Endothelial cell of umbilical vein (primary cell): ENCODE measurements around the gene CACNA2D3. TPM values are rescaled to one million over a fixed set of nuclear protein-coding genes. Genes with fewer than 3 reads are reported as not detected.

Experiments used
- BruUV-seq: library from RNA; stranded (reverse); fragments of 400-500 nt; replicated peaks from 2 replicates; lab custom pipeline; 2021; lab: Mats Ljungman, UMichigan
- CTCF ChIA-PET: fragments of 300-600, 350-600 bp; sonication (Branson Sonifier 250); formaldehyde crosslinking; loops from one replicate; lab custom pipeline; 2021; ENCODE audit warnings: antibody characterized with exemption, inconsistent platforms; lab: Charles Lee
- POLR2A ChIA-PET: fragments of 300-600, 350-600 bp; sonication (Branson Sonifier 250); formaldehyde crosslinking; loops from one replicate; lab custom pipeline; 2021; ENCODE audit warnings: antibody characterized with exemption, inconsistent platforms; lab: Charles Lee
- DNase-seq: peaks from one replicate; pipeline ENCODE4 v3.0.0-alpha.2; 2011; ENCODE audit warnings: low read depth, low spot score
- FAIRE-seq: peaks from 2 replicates; lab custom pipeline; 2011; peaks lifted over from hg19 to GRCh38; lab: Jason Lieb, UNC
- H2AFZ ChIP-seq: 2 replicates; pipeline ENCODE4 v1.6.0; 2012; ENCODE audit warnings: low read depth, low read length, control low read depth, inconsistent platforms
- H3K27ac ChIP-seq: 2 replicates; pipeline ENCODE4 v1.5.1; 2011; ENCODE audit warnings: low read depth, mild to moderate bottlenecking, control low read depth, low read length, moderate library complexity; ENCODE audit not compliant: insufficient read depth
- H3K27me3 ChIP-seq, 2 experiments: 2 replicates each; pipeline versions ENCODE4 v1.6.0 to v1.6.1; 2011; ENCODE audit warnings: low read length in 2 of 2, mixed read lengths in 1 of 2; ENCODE audit not compliant: control insufficient read depth in 2 of 2, insufficient read depth in 2 of 2
- H3K36me3 ChIP-seq, 2 experiments: 2 replicates in 1 of 2; 3 replicates in 1 of 2; pipeline ENCODE4 v1.5.1; 2011; ENCODE audit warnings: low read length in 2 of 2, mild to moderate bottlenecking in 1 of 2, moderate library complexity in 1 of 2; ENCODE audit not compliant: control insufficient read depth in 2 of 2, insufficient read depth in 2 of 2; ENCODE audit errors: extremely low read depth in 1 of 2
- H3K4me1 ChIP-seq: 3 replicates; pipeline ENCODE4 v1.5.1; 2011; ENCODE audit warnings: mild to moderate bottlenecking, low read length; ENCODE audit not compliant: control insufficient read depth, insufficient read depth; ENCODE audit errors: extremely low read depth
- H3K4me2 ChIP-seq: 2 replicates; pipeline ENCODE4 v1.6.1; 2011; ENCODE audit warnings: low read length, control low read depth, mixed read lengths; ENCODE audit not compliant: insufficient read depth
- H3K4me3 ChIP-seq, 3 experiments: fragments of 200-600 bp in 1 of 3; sonication (generic), shearing (Covaris generic) in 1 of 3; replicated peaks in 1 of 3; 2 replicates each; pipeline ENCODE4 v1.5.1; 2011 to 2016; ENCODE audit warnings: control low read depth in 3 of 3, low read length in 3 of 3, mild to moderate bottlenecking in 2 of 3, inconsistent platforms in 1 of 3, low read depth in 1 of 3, moderate library complexity in 1 of 3; ENCODE audit not compliant: insufficient read depth in 1 of 3
- H3K79me2 ChIP-seq: 2 replicates; pipeline ENCODE4 v1.6.0; 2012; ENCODE audit warnings: low read length, inconsistent platforms; ENCODE audit not compliant: control insufficient read depth, insufficient read depth
- H3K9ac ChIP-seq: replicated peaks from 2 replicates; pipeline ENCODE3; 2011; ENCODE audit warnings: low read length, control low read depth; ENCODE audit not compliant: insufficient read depth; ENCODE audit errors: extremely low read depth
- H3K9me1 ChIP-seq: replicated peaks from 3 replicates; pipeline ENCODE4 v1.6.0; 2011; ENCODE audit warnings: mild to moderate bottlenecking, low read length; ENCODE audit not compliant: control insufficient read depth, insufficient read depth; ENCODE audit errors: extremely low read depth
- H3K9me3 ChIP-seq: replicated peaks from 2 replicates; pipeline ENCODE4 v1.5.1; 2012; ENCODE audit warnings: low read length, inconsistent platforms; ENCODE audit not compliant: control insufficient read depth, insufficient read depth
- H4K20me1 ChIP-seq: replicated peaks from 2 replicates; pipeline ENCODE3; 2011; ENCODE audit warnings: mild to moderate bottlenecking, low read length; ENCODE audit not compliant: control insufficient read depth, insufficient read depth; ENCODE audit errors: extremely low read depth
- CTCF ChIP-seq, 2 donors: IDR thresholded peaks; 1 replicate in 1 of 2; 2 replicates in 1 of 2; pipeline ENCODE4 v1.5.1; 2011; ENCODE audit warnings: low read length in 2 of 2, mild to moderate bottlenecking in 2 of 2, moderate library complexity in 2 of 2, control low read depth in 1 of 2, inconsistent platforms in 1 of 2, low read depth in 1 of 2; ENCODE audit not compliant: insufficient read depth in 1 of 2; ENCODE audit errors: extremely low read depth in 1 of 2
- EZH2 ChIP-seq: IDR thresholded peaks from 2 replicates; pipeline ENCODE4 v1.6.1; 2012; ENCODE audit warnings: borderline replicate concordance, low read depth, mild to moderate bottlenecking, moderate library complexity, low read length, inconsistent platforms; ENCODE audit not compliant: severe bottlenecking
- FOS ChIP-seq: IDR thresholded peaks from 2 replicates; pipeline ENCODE4 v1.6.1; 2011; ENCODE audit warnings: mild to moderate bottlenecking, low read length, moderate library complexity, borderline replicate concordance; ENCODE audit not compliant: insufficient read depth
- GATA2 ChIP-seq: IDR thresholded peaks from 2 replicates; pipeline ENCODE4 v1.7.0; 2011; ENCODE audit warnings: low read depth, mild to moderate bottlenecking, moderate library complexity, mixed read lengths, low read length; ENCODE audit not compliant: insufficient read length, insufficient read depth
- JUN ChIP-seq: IDR thresholded peaks from 2 replicates; pipeline ENCODE4 v1.6.1; 2011; ENCODE audit warnings: borderline replicate concordance, low read depth; ENCODE audit not compliant: insufficient read length, insufficient read depth
- MAX ChIP-seq: IDR thresholded peaks from 2 replicates; pipeline ENCODE4 v1.6.1; 2011; ENCODE audit not compliant: insufficient read depth, insufficient read length
- MYC ChIP-seq: IDR thresholded peaks from one replicate; pipeline ENCODE4 v1.6.1; 2011; ENCODE audit warnings: mild to moderate bottlenecking, low read depth, low read length
- POLR2A ChIP-seq: IDR thresholded peaks from 2 replicates; pipeline ENCODE4 v1.6.1; 2012; ENCODE audit warnings: low read depth, mild to moderate bottlenecking, control low read depth, low read length
- POLR2AphosphoS5 ChIP-seq: IDR thresholded peaks from 2 replicates; pipeline ENCODE4 v1.6.1; 2012; ENCODE audit warnings: low read depth, mild to moderate bottlenecking, control low read depth, low read length, moderate library complexity; ENCODE audit not compliant: insufficient read depth
- dilution Hi-C: fragments of 300-500 bp; cut with MboI; formaldehyde crosslinking; loops from one replicate; pipeline ENCODE4 v1.15.0; 2019; ENCODE audit warnings: low sequenced_read_pairs; ENCODE audit not compliant: extremely low pct_ligation_motif_present
- intact Hi-C: fragments of 100-400 bp; cut with micrococcal nuclease; formaldehyde crosslinking; loops from one replicate; pipeline ENCODE4 v1.10.0; 2022
- polyA plus RNA-seq, 4 experiments: library from polyadenylated mRNA; depleted of rRNA in 3 of 4; stranded (reverse) in 3 of 4; unstranded in 1 of 4; fragments of >200 nt; gene quantifications; 2 replicates each; pipeline versions ENCODE4 v1.2.1 to v1.2.3, GENCODE V29; 2011 to 2012; ENCODE audit warnings: missing spikeins in 1 of 4
- total RNA-seq: library from RNA; stranded (reverse); gene quantifications from 2 replicates; pipeline ENCODE4 v1.2.3, GENCODE V29; 2021

Gene CACNA2D3
- total and polyA plus RNA-seq, 2 donors (not counting 3 experiments of a cell fraction or from before 2014, with no cell fraction given), result not detected

- DNase-seq (no peak), FAIRE-seq (no peak)
- no peak overlapping the region for H3K27ac ChIP-seq
- dilution Hi-C loops, result no loop called here
- no peak for TF ChIP-seq MAX
- TF ChIP-seq POLR2AphosphoS5, result no peak
- no peak for TF ChIP-seq JUN
- TF ChIP-seq POLR2A, result no peak
- no peak for TF ChIP-seq GATA2
- no peak for TF ChIP-seq EZH2
- no peak for TF ChIP-seq FOS
- no peak for TF ChIP-seq CTCF (IDR thresholded peaks at IDR 0.05; ENCODE audit: extremely low read depth in 1 of 2, insufficient read depth in 1 of 2, low read depth in 1 of 2, low read length in 2 of 2)
- TF ChIP-seq MYC, result no peak
- no peaks in the 10 kb centered on the region for H3K4me1 ChIP-seq
- BruUV-seq, result no TSS peak
- H4K20me1 ChIP-seq, result no peaks in the 10 kb centered on the region
- ChIA-PET POLR2A (no interaction called here), CTCF (no interaction called here)
- H3K4me3 ChIP-seq, result no peak overlapping the region
- H3K36me3 ChIP-seq, result no peaks in the 10 kb centered on the region
- H3K27me3 ChIP-seq, result no peaks in the 10 kb centered on the region
- no peak overlapping the region for H3K9ac ChIP-seq
- no peak overlapping the region for H3K4me2 ChIP-seq
- H2AFZ ChIP-seq, result no peak overlapping the region
- no peaks in the 10 kb centered on the region for H3K79me2 ChIP-seq
- H3K9me1 ChIP-seq, result no peaks in the 10 kb centered on the region
- peaks cover 1% of the 10 kb centered on the region for H3K9me3 ChIP-seq
- intact Hi-C loops, result no loop called here
Observed at GRCh38 chr3:54776601-54777000, 654.2 kb downstream of the CACNA2D3 start.
